Mesenchymal stem cell (in vitro differentiated cells and primary cell): ENCODE measurements around the gene BAX.

ENCODE experiments used
- DNase-seq: peaks from one replicate; pipeline ENCODE4 v3.0.0-alpha.2; 2013
- H2AFZ ChIP-seq: one replicate; pipeline ENCODE4 v1.6.1; 2013; ENCODE audit warnings: low read depth, mild to moderate bottlenecking, control low read depth, inconsistent platforms, low read length, moderate library complexity
- H2AK5ac ChIP-seq: 2 replicates; pipeline ENCODE4 v1.6.1; 2013; ENCODE audit warnings: low read length, moderate library complexity, mild to moderate bottlenecking, inconsistent platforms; ENCODE audit not compliant: severe bottlenecking
- H2BK120ac ChIP-seq: one replicate; pipeline ENCODE4 v1.6.1; 2013; ENCODE audit warnings: low read depth, mild to moderate bottlenecking, inconsistent platforms, low read length, moderate library complexity
- H2BK12ac ChIP-seq, 2 experiments: one replicate each; pipeline ENCODE4 v1.6.1; 2013; ENCODE audit warnings: inconsistent platforms in 2 of 2, low read length in 2 of 2, mild to moderate bottlenecking in 2 of 2, moderate library complexity in 2 of 2, control low read depth in 1 of 2
- H2BK15ac ChIP-seq: one replicate; pipeline ENCODE4 v1.6.1; 2013; ENCODE audit warnings: mild to moderate bottlenecking, low read depth, inconsistent platforms; ENCODE audit not compliant: poor library complexity, severe bottlenecking
- H2BK5ac ChIP-seq: 2 replicates; pipeline ENCODE4 v1.6.1; 2013; ENCODE audit warnings: low read depth, mild to moderate bottlenecking, low read length, control low read depth, inconsistent platforms; ENCODE audit not compliant: poor library complexity, severe bottlenecking
- H3K14ac ChIP-seq, 2 experiments: one replicate each; pipeline ENCODE4 v1.6.1; 2013; ENCODE audit warnings: inconsistent platforms in 2 of 2, low read length in 2 of 2, control low read depth in 1 of 2, mild to moderate bottlenecking in 1 of 2, moderate library complexity in 1 of 2
- H3K18ac ChIP-seq, 2 experiments: one replicate each; pipeline ENCODE4 v1.6.1; 2013; ENCODE audit warnings: inconsistent platforms in 2 of 2, low read length in 2 of 2, control low read depth in 1 of 2, low read depth in 1 of 2, mild to moderate bottlenecking in 1 of 2
- H3K23ac ChIP-seq, 2 experiments: one replicate each; pipeline ENCODE4 v1.6.1; 2013; ENCODE audit warnings: inconsistent platforms in 2 of 2, low read length in 2 of 2, mild to moderate bottlenecking in 2 of 2, moderate library complexity in 2 of 2, control low read depth in 1 of 2
- H3K27ac ChIP-seq: 2 replicates; pipeline ENCODE4 v1.5.1; 2013; ENCODE audit warnings: mild to moderate bottlenecking, moderate library complexity, low read length, control low read depth, inconsistent platforms; ENCODE audit not compliant: poor library complexity, severe bottlenecking
- H3K27me3 ChIP-seq, 2 experiments: 2 replicates each; pipeline versions ENCODE4 v1.6.1 to v1.7.0; 2013; ENCODE audit warnings: low read length in 2 of 2, mild to moderate bottlenecking in 2 of 2, moderate library complexity in 2 of 2, control low read depth in 1 of 2, inconsistent platforms in 1 of 2; ENCODE audit not compliant: control insufficient read depth in 1 of 2, insufficient read depth in 1 of 2
- H3K36me3 ChIP-seq, 2 experiments: 2 replicates each; pipeline versions ENCODE4 v1.6.1 to v1.7.0; 2013; ENCODE audit warnings: low read length in 2 of 2, control low read depth in 1 of 2, inconsistent platforms in 1 of 2, low read depth in 1 of 2, mild to moderate bottlenecking in 1 of 2; ENCODE audit not compliant: insufficient read depth in 2 of 2, control insufficient read depth in 1 of 2
- H3K4ac ChIP-seq, 2 experiments: one replicate each; pipeline ENCODE4 v1.6.1; 2013; ENCODE audit warnings: inconsistent platforms in 2 of 2, low read length in 2 of 2, mild to moderate bottlenecking in 2 of 2, moderate library complexity in 2 of 2, control low read depth in 1 of 2, low read depth in 1 of 2
- H3K4me1 ChIP-seq: 2 replicates; pipeline ENCODE4 v1.6.1; 2013; ENCODE audit warnings: low read depth, low read length, control low read depth; ENCODE audit not compliant: control insufficient read depth, insufficient read depth
- H3K4me2 ChIP-seq: 2 replicates; pipeline ENCODE4 v1.6.1; 2013; ENCODE audit warnings: low read length, mild to moderate bottlenecking, inconsistent platforms; ENCODE audit not compliant: poor library complexity, severe bottlenecking
- H3K4me3 ChIP-seq, 2 experiments: 2 replicates each; pipeline versions ENCODE4 v1.5.1 to v1.7.0; 2013; ENCODE audit warnings: low read length in 2 of 2, mild to moderate bottlenecking in 2 of 2, control low read depth in 1 of 2, low read depth in 1 of 2; ENCODE audit not compliant: insufficient read depth in 1 of 2
- H3K79me1 ChIP-seq: replicated peaks from 2 replicates; pipeline ENCODE4 v1.6.1; 2013; ENCODE audit warnings: mild to moderate bottlenecking, control low read depth, low read length, inconsistent platforms; ENCODE audit not compliant: poor library complexity, severe bottlenecking
- H3K9ac ChIP-seq: 2 replicates; pipeline ENCODE4 v1.7.0; 2013; ENCODE audit warnings: mild to moderate bottlenecking, low read length, moderate library complexity
- H3K9me3 ChIP-seq: 2 replicates; pipeline ENCODE4 v1.7.0; 2013; ENCODE audit warnings: mild to moderate bottlenecking, low read length; ENCODE audit not compliant: control insufficient read depth
- H4K8ac ChIP-seq: one replicate; pipeline ENCODE4 v1.6.1; 2013; ENCODE audit warnings: inconsistent platforms, mild to moderate bottlenecking, low read length, moderate library complexity
- H4K91ac ChIP-seq: one replicate; pipeline ENCODE4 v1.6.1; 2013; ENCODE audit warnings: mild to moderate bottlenecking, low read length, inconsistent platforms
- WGBS: methylation state at CpG from one replicate; pipeline ENCODE4 v1.1.7; 2013; ENCODE audit warnings: mixed read lengths; 5-methylcytosine and 5-hydroxymethylcytosine counted together

Gene BAX

GRCh38 chr19:48950830-48951519, 3.7 kb upstream of the BAX start:
- H3K9me3 ChIP-seq = no peaks in the 10 kb centered on the region
- H2BK5ac ChIP-seq = no peak overlapping the region
- H2AK5ac ChIP-seq = no peak overlapping the region
- no peak overlapping the region for H3K4ac ChIP-seq
- peaks cover 4% of the 10 kb centered on the region in 2 experiments for H3K36me3 ChIP-seq
- H3K18ac ChIP-seq = no peak overlapping the region
- no peak overlapping the region for H4K91ac ChIP-seq
- no peak overlapping the region for H2AFZ ChIP-seq
- no peaks in the 10 kb centered on the region for H3K79me1 ChIP-seq
- DNase-seq = peak; percentile 21
- H2BK120ac ChIP-seq = no peak overlapping the region
- WGBS = 46% methylated on average over 8 of the region's 9 CpGs
- H3K4me3 ChIP-seq = no peak overlapping the region
- no peak overlapping the region for H4K8ac ChIP-seq
- no peak overlapping the region for H3K4me2 ChIP-seq
- H2BK15ac ChIP-seq = no peak overlapping the region
- H3K9ac ChIP-seq = no peak overlapping the region
- no peak overlapping the region for H3K23ac ChIP-seq
- H3K27me3 ChIP-seq = no peaks in the 10 kb centered on the region
- no peak overlapping the region for H3K27ac ChIP-seq
- H3K4me1 ChIP-seq = peaks cover 11% of the 10 kb centered on the region
- H2BK12ac ChIP-seq = no peak overlapping the region
- H3K14ac ChIP-seq = no peak overlapping the region

GRCh38 chr19:48953141-48953540, 1.5 kb upstream of the BAX start:
- Histone ChIP-seq H3K4me2 (no peak overlapping the region), H3K79me1 (no peaks in the 10 kb centered on the region), H2AK5ac (no peak overlapping the region), H3K23ac (no peak overlapping the region), H3K18ac (no peak overlapping the region), H4K8ac (no peak overlapping the region), H2BK15ac (peak overlapping the region; percentile 44), H2BK12ac (no peak overlapping the region), H3K9me3 (no peaks in the 10 kb centered on the region), H2AFZ (no peak overlapping the region), H3K4me3 (no peak overlapping the region), H3K27me3 (no peaks in the 10 kb centered on the region), H3K4ac (no peak overlapping the region), H3K9ac (no peak overlapping the region), H2BK120ac (no peak overlapping the region), H3K27ac (no peak overlapping the region), H3K36me3 (peaks cover 13 to 23% of the 10 kb centered on the region in 2 experiments), H4K91ac (no peak overlapping the region), H3K4me1 (peaks cover 18% of the 10 kb centered on the region), H2BK5ac (no peak overlapping the region), H3K14ac (no peak overlapping the region)
- no peak for DNase-seq
- 86% methylated on average over 4 of the region's 4 CpGs for WGBS

GRCh38 chr19:48953990-48954594, 583 bp upstream of the BAX start:
- WGBS = 77% methylated on average over 11 of the region's 11 CpGs
- H4K8ac ChIP-seq = peak overlapping the region; percentile 52
- H2BK5ac ChIP-seq = no peak overlapping the region
- H2BK120ac ChIP-seq = no peak overlapping the region
- no peaks in the 10 kb centered on the region for H3K9me3 ChIP-seq
- H3K27me3 ChIP-seq = no peaks in the 10 kb centered on the region
- H3K4ac ChIP-seq = peak overlapping the region in 1 of 2 experiments; percentile 71
- H3K27ac ChIP-seq = peak overlapping the region; percentile 31
- no peak overlapping the region for H2AK5ac ChIP-seq
- no peak overlapping the region for H3K14ac ChIP-seq
- H3K23ac ChIP-seq = no peak overlapping the region
- H4K91ac ChIP-seq = no peak overlapping the region
- peak overlapping the region in 1 of 2 experiments; percentile 98 for H3K4me3 ChIP-seq
- peak overlapping the region; percentile 99 for H3K9ac ChIP-seq
- peak overlapping the region; percentile 45 for H3K4me2 ChIP-seq
- peak overlapping the region; percentile 90 for H2AFZ ChIP-seq
- no peak overlapping the region for H2BK15ac ChIP-seq
- peaks cover 18% of the 10 kb centered on the region for H3K4me1 ChIP-seq
- peak overlapping the region in 1 of 2 experiments; percentile 63 for H3K18ac ChIP-seq
- DNase-seq = no peak
- no peaks in the 10 kb centered on the region for H3K79me1 ChIP-seq
- peaks cover 19 to 30% of the 10 kb centered on the region in 2 experiments for H3K36me3 ChIP-seq
- no peak overlapping the region for H2BK12ac ChIP-seq

GRCh38 chr19:48955308-48955958, 758 bp downstream of the BAX start:
- H3K36me3 ChIP-seq = peaks cover 27 to 31% of the 10 kb centered on the region in 2 experiments
- H4K8ac ChIP-seq = peak overlapping the region; percentile 98
- peak overlapping the region; percentile 99 for H4K91ac ChIP-seq
- H3K27ac ChIP-seq = peak overlapping the region; percentile 100
- peak overlapping the region; percentile 99 for H2BK120ac ChIP-seq
- H2BK12ac ChIP-seq = peak overlapping the region; percentile 50 to 91
- peak overlapping the region; percentile 95 to 99 for H3K18ac ChIP-seq
- H3K79me1 ChIP-seq = peaks cover under 1% of the 10 kb centered on the region
- H2AFZ ChIP-seq = no peak overlapping the region
- H2BK15ac ChIP-seq = no peak overlapping the region
- DNase-seq = peak; percentile 14
- H2BK5ac ChIP-seq = peak overlapping the region; percentile 100
- H3K4ac ChIP-seq = peak overlapping the region; percentile 100
- H3K9ac ChIP-seq = peak overlapping the region; percentile 99
- peak overlapping the region; percentile 84 to 98 for H3K4me3 ChIP-seq
- peak overlapping the region; percentile 73 for H3K4me2 ChIP-seq
- H3K9me3 ChIP-seq = no peaks in the 10 kb centered on the region
- H3K27me3 ChIP-seq = no peaks in the 10 kb centered on the region
- H2AK5ac ChIP-seq = peak overlapping the region; percentile 94
- peak overlapping the region; percentile 21 to 77 for H3K23ac ChIP-seq
- H3K4me1 ChIP-seq = peaks cover 18% of the 10 kb centered on the region
- peak overlapping the region; percentile 76 to 93 for H3K14ac ChIP-seq
- 53% methylated on average over 15 of the region's 16 CpGs for WGBS
